ENCODE results near the gene OTOP1. TPM values are rescaled to one million over a fixed set of nuclear protein-coding genes. Genes with fewer than 3 reads are reported as not detected.
"Not testable (repeated sequence)": the region's sequence is repeated elsewhere in the genome, so short reads cannot be mapped to it uniquely, and the experiment has no call there.

OTOP1 gene
- polyA plus RNA-seq, 1 experiment = not detected

GRCh38 chr4:4160956-4161665, 65.6 kb downstream of the OTOP1 start:
- POLR2A ChIA-PET; DNase-seq (ENCODE audit: low read depth, low spot score); H3K27ac ChIP-seq (ENCODE audit: low read depth, low read length); H3K27me3 ChIP-seq (ENCODE audit: control insufficient read depth, insufficient read depth, low read length); CTCF ChIA-PET; H3K9me3 ChIP-seq (ENCODE audit: control insufficient read depth, insufficient read depth, low read length); H3K4me3 ChIP-seq (ENCODE audit: low read depth, low read length): not testable (repeated sequence)

GRCh38 chr4:4145622-4146021, 81.1 kb downstream of the OTOP1 start:
- CTCF ChIA-PET; H3K27me3 ChIP-seq (ENCODE audit: control insufficient read depth, insufficient read depth, low read length); POLR2A ChIA-PET; DNase-seq (ENCODE audit: low read depth, low spot score); H3K9me3 ChIP-seq (ENCODE audit: control insufficient read depth, insufficient read depth, low read length); H3K4me3 ChIP-seq (ENCODE audit: low read depth, low read length); H3K27ac ChIP-seq (ENCODE audit: low read depth, low read length): not testable (repeated sequence)

GRCh38 chr4:4143376-4143775, 83.4 kb downstream of the OTOP1 start:
- H3K9me3 ChIP-seq (ENCODE audit: control insufficient read depth, insufficient read depth, low read length); DNase-seq (ENCODE audit: low read depth, low spot score); H3K27me3 ChIP-seq (ENCODE audit: control insufficient read depth, insufficient read depth, low read length); H3K27ac ChIP-seq (ENCODE audit: low read depth, low read length); POLR2A ChIA-PET; H3K4me3 ChIP-seq (ENCODE audit: low read depth, low read length); CTCF ChIA-PET: not testable (repeated sequence)

- CTCF ChIA-PET; H3K27ac ChIP-seq (ENCODE audit: low read depth, low read length); DNase-seq (ENCODE audit: low read depth, low spot score); H3K9me3 ChIP-seq (ENCODE audit: control insufficient read depth, insufficient read depth, low read length); POLR2A ChIA-PET; H3K4me3 ChIP-seq (ENCODE audit: low read depth, low read length); H3K27me3 ChIP-seq (ENCODE audit: control insufficient read depth, insufficient read depth, low read length): not testable (repeated sequence)
These were observed 84.0 kb downstream of the OTOP1 start for GRCh38 chr4:4142679-4143078.

GRCh38 chr4:4141186-4141585, 85.5 kb downstream of the OTOP1 start:
- POLR2A ChIA-PET; H3K27ac ChIP-seq (ENCODE audit: low read depth, low read length); H3K4me3 ChIP-seq (ENCODE audit: low read depth, low read length); H3K27me3 ChIP-seq (ENCODE audit: control insufficient read depth, insufficient read depth, low read length); DNase-seq (ENCODE audit: low read depth, low spot score); H3K9me3 ChIP-seq (ENCODE audit: control insufficient read depth, insufficient read depth, low read length); CTCF ChIA-PET: not testable (repeated sequence)

Other genes starting within 250 kb of the OTOP1 start
- 32.3 and 44.0 TPM in 2 replicates for gene TMEM128, start 21.3 kb upstream of the OTOP1 start, polyA plus RNA-seq (2011; rRNA removed)
- gene LYAR, start 63.2 kb upstream of the OTOP1 start, polyA plus RNA-seq (2011; rRNA removed) = 5.5 and 7.8 TPM in 2 replicates
- 3.9 and 4.6 TPM in 2 replicates for gene ZBTB49, start 63.3 kb upstream of the OTOP1 start, polyA plus RNA-seq (2011; rRNA removed)
- gene NSG1, start 160.2 kb upstream of the OTOP1 start, polyA plus RNA-seq (2011; rRNA removed) = 10.4 and 14.7 TPM in 2 replicates